GM19238 (cell line): ENCODE data around the gene RPL15.
A peak's percentile ranks its signal among the peaks of the same experiment; 100 is the strongest.
"Not testable (repeated sequence)": the region's sequence is repeated elsewhere in the genome, so short reads cannot be mapped to it uniquely, and the experiment has no call there.

Experiments
- DNase-seq: peaks from one replicate; pipeline ENCODE4 v3.0.0; 2011; ENCODE audit warnings: low spot score; ENCODE audit not compliant: insufficient read length

Gene RPL15

GRCh38 chr3:23889386-23889785 lies 27.5 kb upstream of the RPL15 start:
- DNase-seq = no peak

- no peak for DNase-seq
Observed at GRCh38 chr3:23889950-23890349, 27.0 kb upstream of the RPL15 start.

GRCh38 chr3:23894254-23895061 lies 22.5 kb upstream of the RPL15 start:
- DNase-seq = no peak

GRCh38 chr3:23895181-23895580 lies 21.8 kb upstream of the RPL15 start:
- DNase-seq = no peak

- DNase-seq = no peak
Observed at GRCh38 chr3:23900744-23901143, 16.2 kb upstream of the RPL15 start.

GRCh38 chr3:23904545-23904944 lies 12.4 kb upstream of the RPL15 start:
- no peak for DNase-seq

GRCh38 chr3:23909341-23909740 lies 7.6 kb upstream of the RPL15 start:
- no peak for DNase-seq

- no peak for DNase-seq
Observed at GRCh38 chr3:23911397-23911796, 5.5 kb upstream of the RPL15 start.

- not testable (repeated sequence) for DNase-seq
Observed at GRCh38 chr3:23912335-23912734, 4.6 kb upstream of the RPL15 start.

- DNase-seq = no peak
Observed at GRCh38 chr3:23913182-23913581, 3.8 kb upstream of the RPL15 start.

- no peak for DNase-seq
Observed at GRCh38 chr3:23913873-23914743, 2.8 kb upstream of the RPL15 start.

- DNase-seq = no peak
Observed at GRCh38 chr3:23915537-23916108, 1.3 kb upstream of the RPL15 start.

GRCh38 chr3:23916152-23916885 lies 613 bp upstream of the RPL15 start:
- peak; percentile 45 for DNase-seq

GRCh38 chr3:23917679-23918303 lies 859 bp downstream of the RPL15 start:
- DNase-seq = not testable (repeated sequence)

GRCh38 chr3:23918331-23918730 lies 1.4 kb downstream of the RPL15 start:
- DNase-seq = not testable (repeated sequence)

GRCh38 chr3:23919628-23920027 lies 2.7 kb downstream of the RPL15 start:
- DNase-seq = no peak

- DNase-seq = no peak
Observed at GRCh38 chr3:23920151-23920655, 3.3 kb downstream of the RPL15 start.

- DNase-seq = no peak
Observed at GRCh38 chr3:23921052-23921511, 4.2 kb downstream of the RPL15 start.

GRCh38 chr3:23923786-23924185 lies 6.9 kb downstream of the RPL15 start:
- DNase-seq = no peak

- no peak for DNase-seq
Observed at GRCh38 chr3:23926246-23926645, 9.3 kb downstream of the RPL15 start.

- no peak for DNase-seq
Observed at GRCh38 chr3:23926736-23927135, 9.8 kb downstream of the RPL15 start.
